ENCODE results near the gene CWC25. TPM values are rescaled to one million over a fixed set of nuclear protein-coding genes. Genes with fewer than 3 reads are reported as not detected.
A peak's percentile ranks its signal among the peaks of the same experiment; 100 is the strongest.

CWC25 gene
- total and polyA plus RNA-seq, 9 of the 15 experiments (the other 6 are each of a cell fraction or from before 2014, with no cell fraction given), result 16.5 to 27.4 (median 23.0) TPM

GRCh38 chr17:38852771-38853291 lies 27.7 kb upstream of the CWC25 start:
- ATAC-seq, result peak; percentile 23
- peaks cover 8 to 18% of the 10 kb centered on the region in 2 experiments for H3K4me1 ChIP-seq (replicated peaks in 1 of 2; ENCODE audit: control insufficient read depth in 2 of 2, insufficient read depth in 2 of 2, low read length in 2 of 2)
- POLR2A ChIA-PET, result interaction anchor here (0.9 to 5.8 kb wide), 13 partner anchors 8 to 162 kb away, joined by 3 to 70 read pairs (median 8); partner anchors contain the start of genes CWC25, LASP1 and PSMB3
- H2AFZ ChIP-seq (ENCODE audit: low read depth, low read length), result no peak overlapping the region
- DNase-seq (ENCODE audit: extremely low read depth in 1 of 4, low spot score in 3 of 4), result peak in 3 of 4 experiments; percentile 31 to 49 (median 40)
- no peaks in the 10 kb centered on the region for H3K27me3 ChIP-seq (ENCODE audit: control insufficient read depth in 2 of 2, insufficient read depth in 2 of 2, low read length in 2 of 2)
- peak overlapping the region; percentile 94 to 98 for H3K9ac ChIP-seq (ENCODE audit: insufficient read depth in 1 of 2, low read depth in 2 of 2, low read length in 2 of 2)
- H3K36me3 ChIP-seq (ENCODE audit: control insufficient read depth, insufficient read depth, low read length), result peaks cover 54% of the 10 kb centered on the region
- peaks cover 51% of the 10 kb centered on the region for H3K79me2 ChIP-seq (ENCODE audit: control insufficient read depth, insufficient read depth, low read length)
- H3K9me3 ChIP-seq (replicated peaks; ENCODE audit: control insufficient read depth, insufficient read depth, low read depth, low read length), result no peaks in the 10 kb centered on the region
- WGBS (ENCODE audit: insufficient coverage, low coverage, missing lambda C conversion rate), result under 1% methylated on average over 19 of the region's 19 CpGs
- in situ Hi-C loops (cut with MboI) (no loop called here), intact Hi-C loops (cut with micrococcal nuclease) (loop anchor here (5.0 kb wide), 1 partner anchor 101 kb away; the partner anchor contains the start of gene PSMB3)
- peak overlapping the region; percentile 99 for H3K4me2 ChIP-seq (ENCODE audit: insufficient read depth, low read length)
- H3K27ac ChIP-seq (ENCODE audit: extremely low read depth, low read depth, low read length), result peak overlapping the region; percentile 93
- H4K20me1 ChIP-seq (replicated peaks; ENCODE audit: control insufficient read depth, insufficient read depth, low read length), result peaks cover 32% of the 10 kb centered on the region
- BruUV-seq (replicated peaks), result no TSS peak
- peak; percentile 59 for FAIRE-seq
- CTCF ChIA-PET (ENCODE audit: low intra/inter-chr PET ratio), result no interaction called here
- H3K4me3 ChIP-seq, result peak overlapping the region; percentile 82
- peaks cover 9% of the 10 kb centered on the region for H3K9me1 ChIP-seq (ENCODE audit: control insufficient read depth, insufficient read depth, low read length)
- TF ChIP-seq FOXA3 (CRISPR knock-in tag; conservative IDR thresholded peaks at IDR 0.05 in 1 of 2, IDR thresholded peaks at IDR 0.05 in 1 of 2), result no peak
- TF ChIP-seq XRCC5 (IDR thresholded peaks at IDR 0.05; ENCODE audit: low read depth, low read length), result 0 out of 2 replicates have a peak, but pooled peaks have one; percentile 23
- peak; percentile 33; the same call in 1 of the 2 replicates for TF ChIP-seq FOXK1 (CRISPR knock-in tag; IDR thresholded peaks at IDR 0.05; ENCODE audit: borderline replicate concordance)
- TF ChIP-seq, protein P1, sequence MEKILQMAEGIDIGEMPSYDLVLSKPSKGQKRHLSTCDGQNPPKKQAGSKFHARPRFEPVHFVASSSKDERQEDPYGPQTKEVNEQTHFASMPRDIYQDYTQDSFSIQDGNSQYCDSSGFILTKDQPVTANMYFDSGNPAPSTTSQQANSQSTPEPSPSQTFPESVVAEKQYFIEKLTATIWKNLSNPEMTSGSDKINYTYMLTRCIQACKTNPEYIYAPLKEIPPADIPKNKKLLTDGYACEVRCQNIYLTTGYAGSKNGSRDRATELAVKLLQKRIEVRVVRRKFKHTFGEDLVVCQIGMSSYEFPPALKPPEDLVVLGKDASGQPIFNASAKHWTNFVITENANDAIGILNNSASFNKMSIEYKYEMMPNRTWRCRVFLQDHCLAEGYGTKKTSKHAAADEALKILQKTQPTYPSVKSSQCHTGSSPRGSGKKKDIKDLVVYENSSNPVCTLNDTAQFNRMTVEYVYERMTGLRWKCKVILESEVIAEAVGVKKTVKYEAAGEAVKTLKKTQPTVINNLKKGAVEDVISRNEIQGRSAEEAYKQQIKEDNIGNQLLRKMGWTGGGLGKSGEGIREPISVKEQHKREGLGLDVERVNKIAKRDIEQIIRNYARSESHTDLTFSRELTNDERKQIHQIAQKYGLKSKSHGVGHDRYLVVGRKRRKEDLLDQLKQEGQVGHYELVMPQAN (IDR thresholded peaks at IDR 0.05; ENCODE audit: borderline replicate concordance), result peak; percentile 51
- no peak for TF ChIP-seq ETV6 (IDR thresholded peaks at IDR 0.05; ENCODE audit: borderline replicate concordance in 1 of 2, low read depth in 2 of 2, low read length in 1 of 2)
- TF ChIP-seq ETV6 (CRISPR knock-in tag; IDR thresholded peaks at IDR 0.05; ENCODE audit: borderline replicate concordance), result 0 out of 2 replicates have a peak, but pooled peaks have one; percentile 46
- 0 out of 2 replicates have a peak, but pooled peaks have one; percentile 4 for TF ChIP-seq NFIC (IDR thresholded peaks at IDR 0.05)
- TF ChIP-seq PBX2 (CRISPR knock-in tag; IDR thresholded peaks at IDR 0.05; ENCODE audit: low read depth), result no peak
- 0 out of 2 replicates have a peak, but pooled peaks have one; percentile 6 for TF ChIP-seq PBX2 (tag; conservative IDR thresholded peaks at IDR 0.05; ENCODE audit: low read depth)
- peak; percentile 23; the same call in 1 of the 2 replicates for TF ChIP-seq RUNX1 (IDR thresholded peaks at IDR 0.05; ENCODE audit: low read depth)
- TF ChIP-seq SIRT6 (IDR thresholded peaks at IDR 0.05; ENCODE audit: low read depth, low read length), result peak; percentile 30
- TF ChIP-seq SETDB1 (IDR thresholded peaks at IDR 0.05; ENCODE audit: low read length), result no peak
- TF ChIP-seq ZNF316 (IDR thresholded peaks at IDR 0.05), result 0 out of 2 replicates have a peak, but pooled peaks have one; percentile 30
- TF ChIP-seq POLR2AphosphoS5 (IDR thresholded peaks at IDR 0.05; ENCODE audit: control insufficient read depth, insufficient read depth, low read depth, low read length), result peak; percentile 23; the same call in 1 of the 2 replicates
- TF ChIP-seq SFPQ (IDR thresholded peaks at IDR 0.05; ENCODE audit: low read depth, low read length), result no peak

Data from K562 (cell line).